Epithelial cell of proximal tubule (primary cell): ENCODE measurements around the gene CTSW. TPM values are rescaled to one million over a fixed set of nuclear protein-coding genes. Genes with fewer than 3 reads are reported as not detected.

Experiments used
- DNase-seq: peaks from one replicate; pipeline ENCODE4 v3.0.0-alpha.2; 2011; ENCODE audit warnings: low read depth
- H3K4me3 ChIP-seq: 2 replicates; pipeline ENCODE4 v1.5.1; 2011; ENCODE audit warnings: low read depth, mild to moderate bottlenecking, low read length
- CTCF ChIP-seq: conservative IDR thresholded peaks from 2 replicates; pipeline ENCODE4 v1.5.1; 2012; ENCODE audit warnings: low read depth, mild to moderate bottlenecking, low read length
- total RNA-seq: library from RNA; depleted of rRNA; stranded (reverse); fragments of >200 nt; gene quantifications from 2 replicates; pipeline ENCODE4 v1.2.3, GENCODE V29; 2015

The CTSW gene
- total RNA-seq, 1 donor from 2014 or later, result 1.2 TPM

- no peak for TF ChIP-seq CTCF
- peak overlapping the region; percentile 5 for H3K4me3 ChIP-seq
- peak; percentile 75 for DNase-seq
Observed at GRCh38 chr11:65915821-65916251, 36.2 kb downstream of the CTSW start.

GRCh38 chr11:65916391-65916790, 36.8 kb downstream of the CTSW start:
- no peak for TF ChIP-seq CTCF
- peak overlapping the region; percentile 5 for H3K4me3 ChIP-seq

GRCh38 chr11:65917077-65917433, 37.4 kb downstream of the CTSW start:
- TF ChIP-seq CTCF, result no peak
- no peak overlapping the region for H3K4me3 ChIP-seq
- no peak for DNase-seq

More at GRCh38 chr11:65916391-65916790, 36.8 kb downstream of the CTSW start:
- no peak for DNase-seq

- no peak for TF ChIP-seq CTCF
- DNase-seq, result no peak
- peak overlapping the region; percentile 97 for H3K4me3 ChIP-seq
Observed at GRCh38 chr11:65917434-65918210, 38.0 kb downstream of the CTSW start.

GRCh38 chr11:65918211-65919140, 38.8 kb downstream of the CTSW start, which contains the start of gene C11orf68:
Gene C11orf68, minus strand, starts transcription at chr11:65919062. Its CDS starts 31 bp downstream, at chr11:65919031.
- peak within 1 kb of the TSS; percentile 97 for H3K4me3 ChIP-seq
- DNase-seq, result no peak
- TF ChIP-seq CTCF, result no peak

- TF ChIP-seq CTCF, result no peak
- peak within 1 kb of the TSS; percentile 97 for H3K4me3 ChIP-seq
- peak; percentile 50 for DNase-seq
Observed at GRCh38 chr11:65919141-65919572, 39.5 kb downstream of the CTSW start, which contains the start of gene DRAP1. Gene DRAP1, plus strand, starts transcription at chr11:65919426. Its CDS starts 76 bp downstream, at chr11:65919502.
